ENCODE results near the gene IRF2BP1.

DNA sequence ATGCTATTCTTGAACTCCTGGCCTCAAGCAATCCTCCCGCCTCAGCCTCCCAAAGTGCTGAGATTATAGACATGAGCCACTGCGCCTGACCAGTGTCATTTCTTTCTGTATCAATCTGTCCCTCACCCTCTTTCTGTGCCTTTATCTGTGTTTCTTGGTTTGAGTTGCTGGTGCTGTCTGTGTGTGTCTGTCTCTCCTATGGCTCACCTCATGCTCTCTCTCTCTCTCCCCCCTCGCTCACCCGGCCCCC, 9.9 kb downstream of the IRF2BP1 start:
- TF ChIP-seq POLR2A (IDR thresholded peaks at IDR 0.05) (no peak), POLR2AphosphoS5 (IDR thresholded peaks at IDR 0.05) (no peak), EP300 (IDR thresholded peaks at IDR 0.05) (no peak)
- TF ChIP-seq, protein P1, sequence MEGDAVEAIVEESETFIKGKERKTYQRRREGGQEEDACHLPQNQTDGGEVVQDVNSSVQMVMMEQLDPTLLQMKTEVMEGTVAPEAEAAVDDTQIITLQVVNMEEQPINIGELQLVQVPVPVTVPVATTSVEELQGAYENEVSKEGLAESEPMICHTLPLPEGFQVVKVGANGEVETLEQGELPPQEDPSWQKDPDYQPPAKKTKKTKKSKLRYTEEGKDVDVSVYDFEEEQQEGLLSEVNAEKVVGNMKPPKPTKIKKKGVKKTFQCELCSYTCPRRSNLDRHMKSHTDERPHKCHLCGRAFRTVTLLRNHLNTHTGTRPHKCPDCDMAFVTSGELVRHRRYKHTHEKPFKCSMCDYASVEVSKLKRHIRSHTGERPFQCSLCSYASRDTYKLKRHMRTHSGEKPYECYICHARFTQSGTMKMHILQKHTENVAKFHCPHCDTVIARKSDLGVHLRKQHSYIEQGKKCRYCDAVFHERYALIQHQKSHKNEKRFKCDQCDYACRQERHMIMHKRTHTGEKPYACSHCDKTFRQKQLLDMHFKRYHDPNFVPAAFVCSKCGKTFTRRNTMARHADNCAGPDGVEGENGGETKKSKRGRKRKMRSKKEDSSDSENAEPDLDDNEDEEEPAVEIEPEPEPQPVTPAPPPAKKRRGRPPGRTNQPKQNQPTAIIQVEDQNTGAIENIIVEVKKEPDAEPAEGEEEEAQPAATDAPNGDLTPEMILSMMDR (IDR thresholded peaks at IDR 0.05) = no peak
